B cell (primary cell): ENCODE results near the gene GSDME. TPM values are rescaled to one million over a fixed set of nuclear protein-coding genes. Genes with fewer than 3 reads are reported as not detected.

Experiments used
- ATAC-seq: fragments of 200-7000 bp; cut with Tn5 transposase; one replicate; pipeline ENCODE4 v1.10.0; 2021; ENCODE audit warnings: low read depth, mild to moderate bottlenecking, moderate number of reproducible peaks, moderate library complexity
- CTCF ChIA-PET: fragments of 350-600 bp; sonication (Branson Sonifier 250); formaldehyde crosslinking; loops from one replicate; lab custom pipeline; 2021; ENCODE audit warnings: antibody characterized with exemption, inconsistent platforms; lab: Charles Lee
- POLR2A ChIA-PET: fragments of 350-600 bp; sonication (Branson Sonifier 250); formaldehyde crosslinking; loops from one replicate; lab custom pipeline; 2021; ENCODE audit warnings: antibody characterized with exemption; lab: Charles Lee
- DNase-seq: peaks from one replicate; pipeline ENCODE4 v3.0.0; 2013
- H2AFZ ChIP-seq: 2 replicates; pipeline ENCODE4 v1.6.1; 2012; ENCODE audit warnings: mild to moderate bottlenecking, low read depth, low read length; ENCODE audit not compliant: insufficient read depth, poor library complexity, severe bottlenecking
- H3K27ac ChIP-seq, 2 donors: 1 replicate in 1 of 2; 2 replicates in 1 of 2; pipeline ENCODE4 v1.5.1; 2012 to 2013; ENCODE audit warnings: low read length in 2 of 2, mild to moderate bottlenecking in 2 of 2, moderate library complexity in 1 of 2
- H3K27me3 ChIP-seq, 4 experiments: fragments of 200-600 bp in 1 of 4; sonication (generic) in 1 of 4; replicated peaks in 1 of 4; 1 replicate in 2 of 4; 2 replicates in 2 of 4; pipeline versions ENCODE4 v1.6.1 to v1.7.0; 2013 to 2016; ENCODE audit warnings: low read length in 3 of 4, mild to moderate bottlenecking in 2 of 4, mixed read lengths in 1 of 4, moderate library complexity in 1 of 4; ENCODE audit not compliant: insufficient read depth in 4 of 4, control insufficient read depth in 3 of 4; ENCODE audit errors: control extremely low read depth in 1 of 4
- H3K36me3 ChIP-seq, 2 experiments: replicated peaks in 1 of 2; 1 replicate in 1 of 2; 2 replicates in 1 of 2; pipeline versions ENCODE4 v1.6.1 to v1.7.1; 2013; ENCODE audit warnings: low read length in 1 of 2; ENCODE audit not compliant: insufficient read depth in 2 of 2, control insufficient read depth in 1 of 2; ENCODE audit errors: control extremely low read depth in 1 of 2, extremely low read depth in 1 of 2
- H3K4me1 ChIP-seq, 2 donors: fragments of 200-600 bp in 1 of 2; sonication (generic) in 1 of 2; 1 replicate in 1 of 2; 2 replicates in 1 of 2; pipeline versions ENCODE4 v1.5.1 to v1.6.1; 2013 to 2017; ENCODE audit warnings: low read length in 2 of 2; ENCODE audit not compliant: control insufficient read depth in 2 of 2, insufficient read depth in 2 of 2
- H3K4me2 ChIP-seq: replicated peaks from 2 replicates; pipeline ENCODE3; 2012; ENCODE audit warnings: mild to moderate bottlenecking, low read depth, low read length; ENCODE audit not compliant: poor library complexity, severe bottlenecking
- H3K4me3 ChIP-seq, 5 experiments: fragments of 200-600 bp in 1 of 5; sonication (generic) in 1 of 5; 1 replicate in 3 of 5; 2 replicates in 2 of 5; pipeline versions ENCODE4 v1.5.1 to v1.7.0; 2011 to 2016; ENCODE audit warnings: low read length in 4 of 5, mild to moderate bottlenecking in 4 of 5, low read depth in 2 of 5, control low read depth in 1 of 5, moderate library complexity in 1 of 5; ENCODE audit not compliant: insufficient read depth in 1 of 5; ENCODE audit errors: control extremely low read depth in 1 of 5, extremely low read depth in 1 of 5
- H3K79me2 ChIP-seq: fragments of 200-600 bp; sonication (generic); one replicate; pipeline ENCODE4 v1.6.0; 2016; ENCODE audit warnings: low read length; ENCODE audit not compliant: control insufficient read depth, insufficient read depth
- H3K9ac ChIP-seq: fragments of 200-600 bp; sonication (generic); 2 replicates; pipeline ENCODE4 v1.6.1; 2017; ENCODE audit warnings: mild to moderate bottlenecking, low read length, moderate library complexity
- H3K9me3 ChIP-seq, 3 donors: one replicate each; pipeline versions ENCODE4 v1.6.1 to v1.7.1; 2013; ENCODE audit warnings: low read length in 2 of 3; ENCODE audit not compliant: control insufficient read depth in 2 of 3, insufficient read depth in 1 of 3; ENCODE audit errors: control extremely low read depth in 1 of 3
- H4K20me1 ChIP-seq: 2 replicates; pipeline ENCODE4 v1.6.0; 2012; ENCODE audit warnings: mild to moderate bottlenecking, low read length; ENCODE audit not compliant: insufficient read depth, control insufficient read depth, poor library complexity, severe bottlenecking
- H3K27ac Mint-ChIP-seq: one replicate; pipeline ENCODE4 v1.8.0; 2021; ENCODE audit warnings: mixed read lengths
- H3K27me3 Mint-ChIP-seq: one replicate; pipeline ENCODE4 v1.8.0; 2021; ENCODE audit warnings: mixed read lengths
- H3K4me1 Mint-ChIP-seq: one replicate; pipeline ENCODE4 v1.8.0; 2021; ENCODE audit warnings: mixed read lengths
- H3K4me3 Mint-ChIP-seq: one replicate; pipeline ENCODE4 v1.8.0; 2021; ENCODE audit warnings: mixed read lengths
- H3K9me3 Mint-ChIP-seq: one replicate; pipeline ENCODE4 v1.8.0; 2022; ENCODE audit warnings: mixed read lengths; ENCODE audit not compliant: insufficient read depth
- EZH2 ChIP-seq: IDR thresholded peaks from 2 replicates; pipeline ENCODE4 v1.6.1; 2012; ENCODE audit warnings: borderline replicate concordance, low read depth, mild to moderate bottlenecking, moderate library complexity, low read length; ENCODE audit not compliant: insufficient read depth, poor library complexity, severe bottlenecking
- WGBS: methylation state at CpG from one replicate; pipeline ENCODE4 v1.1.5; 2013; ENCODE audit warnings: missing lambda C conversion rate; ENCODE audit not compliant: insufficient coverage; 5-methylcytosine and 5-hydroxymethylcytosine counted together
- intact Hi-C: fragments of 100-400 bp; cut with micrococcal nuclease; formaldehyde crosslinking; loops from one replicate; pipeline ENCODE4 v1.10.0; 2022
- polyA plus RNA-seq: library from polyadenylated mRNA; depleted of rRNA; stranded (reverse); fragments of >200 nt; gene quantifications from 2 replicates; pipeline ENCODE4 v1.2.3, GENCODE V29; 2012
- total RNA-seq, 2 donors: library from RNA; stranded (reverse); fragments of 120-200 nt in 1 of 2; gene quantifications; 1 replicate in 1 of 2; 2 replicates in 1 of 2; pipeline versions ENCODE4 v1.2.3 to v1.2.4, GENCODE V29; 2013 to 2022
- TF ChIP-seq, protein P1 (sequence below): fragments of 200-600 bp; IDR thresholded peaks from one replicate; pipeline ENCODE4 v1.8.0; 2022; ENCODE audit warnings: antibody characterized with exemption, mild to moderate bottlenecking

Gene GSDME
- total and polyA plus RNA-seq, 2 donors (not counting 1 experiment from before 2014, with no cell fraction given), result 7.0 to 11.9 TPM

DNA sequence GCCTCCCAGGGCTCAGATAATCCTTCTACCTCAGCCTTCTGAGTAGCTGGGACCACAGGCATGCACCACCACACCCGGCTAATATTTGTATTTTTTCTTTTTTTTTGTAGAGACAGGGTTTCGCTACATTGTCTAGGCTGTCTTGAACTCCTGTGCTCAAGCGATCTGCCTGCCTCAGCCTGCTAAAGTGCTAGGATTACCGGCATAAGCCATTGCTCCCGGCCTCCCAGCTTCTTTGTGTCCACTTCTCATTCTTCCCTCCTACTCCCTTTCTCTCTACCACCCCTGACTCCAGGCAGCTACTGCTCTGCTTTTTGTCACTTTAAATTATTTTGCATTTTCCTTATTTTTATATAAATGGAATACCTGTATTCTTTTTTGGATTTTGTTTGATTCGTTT lies 100.7 kb downstream of the GSDME start:
- Mint-ChIP-seq H3K4me3 (no peak overlapping the region), H3K27me3 (no peaks in the 10 kb centered on the region), H3K27ac (no peak overlapping the region), H3K4me1 (peaks cover 24% of the 10 kb centered on the region), H3K9me3 (peaks cover 5% of the 10 kb centered on the region)
- no peaks in the 10 kb centered on the region for H3K36me3 ChIP-seq
- H3K27me3 ChIP-seq, result no peaks in the 10 kb centered on the region
- no peak overlapping the region for H3K9ac ChIP-seq
- H3K4me3 ChIP-seq, result no peak overlapping the region
- DNase-seq (no peak), ATAC-seq (no peak)
- no peak overlapping the region for H2AFZ ChIP-seq
- no peak for TF ChIP-seq EZH2
- TF ChIP-seq, protein P1, sequence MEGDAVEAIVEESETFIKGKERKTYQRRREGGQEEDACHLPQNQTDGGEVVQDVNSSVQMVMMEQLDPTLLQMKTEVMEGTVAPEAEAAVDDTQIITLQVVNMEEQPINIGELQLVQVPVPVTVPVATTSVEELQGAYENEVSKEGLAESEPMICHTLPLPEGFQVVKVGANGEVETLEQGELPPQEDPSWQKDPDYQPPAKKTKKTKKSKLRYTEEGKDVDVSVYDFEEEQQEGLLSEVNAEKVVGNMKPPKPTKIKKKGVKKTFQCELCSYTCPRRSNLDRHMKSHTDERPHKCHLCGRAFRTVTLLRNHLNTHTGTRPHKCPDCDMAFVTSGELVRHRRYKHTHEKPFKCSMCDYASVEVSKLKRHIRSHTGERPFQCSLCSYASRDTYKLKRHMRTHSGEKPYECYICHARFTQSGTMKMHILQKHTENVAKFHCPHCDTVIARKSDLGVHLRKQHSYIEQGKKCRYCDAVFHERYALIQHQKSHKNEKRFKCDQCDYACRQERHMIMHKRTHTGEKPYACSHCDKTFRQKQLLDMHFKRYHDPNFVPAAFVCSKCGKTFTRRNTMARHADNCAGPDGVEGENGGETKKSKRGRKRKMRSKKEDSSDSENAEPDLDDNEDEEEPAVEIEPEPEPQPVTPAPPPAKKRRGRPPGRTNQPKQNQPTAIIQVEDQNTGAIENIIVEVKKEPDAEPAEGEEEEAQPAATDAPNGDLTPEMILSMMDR, result no peak
- ChIA-PET POLR2A (no interaction called here), CTCF (interaction anchor here (0.9 to 1.5 kb wide), 3 partner anchors 9 to 1087 kb away, joined by 3 to 4 read pairs (median 4); no protein-coding TSS in a partner anchor)
- H4K20me1 ChIP-seq, result no peaks in the 10 kb centered on the region
- H3K27ac ChIP-seq, result no peak overlapping the region
- no peak overlapping the region for H3K4me2 ChIP-seq
- no peaks in the 10 kb centered on the region for H3K79me2 ChIP-seq
- peaks cover 10 to 11% of the 10 kb centered on the region in 2 donors for H3K4me1 ChIP-seq
- no peaks in the 10 kb centered on the region for H3K9me3 ChIP-seq
- intact Hi-C loops, result no loop called here
- 94% methylated on average over 3 of the region's 6 CpGs for WGBS

DNA sequence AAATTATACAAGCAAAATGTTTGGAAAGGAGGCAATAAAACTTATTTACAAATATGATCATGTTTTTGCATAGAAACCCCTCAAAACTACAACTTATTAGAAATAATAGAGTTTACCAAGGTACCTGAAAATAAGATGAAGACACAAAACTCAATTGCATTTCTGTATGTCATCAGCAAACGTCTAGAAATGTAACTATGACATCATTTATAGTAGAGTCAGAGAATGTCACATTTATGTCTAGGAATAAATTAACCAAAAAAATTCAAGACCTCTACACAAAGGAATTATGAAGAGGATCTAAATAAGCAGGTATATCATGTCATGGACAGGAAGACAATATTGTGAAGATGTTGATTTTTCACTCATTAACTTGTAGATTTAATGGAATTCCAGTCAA lies 103.0 kb downstream of the GSDME start:
- Mint-ChIP-seq H3K27ac (no peak overlapping the region), H3K27me3 (no peaks in the 10 kb centered on the region), H3K4me3 (no peak overlapping the region), H3K4me1 (peaks cover 15% of the 10 kb centered on the region), H3K9me3 (peaks cover 5% of the 10 kb centered on the region)
- Histone ChIP-seq H3K4me2 (no peak overlapping the region), H4K20me1 (no peaks in the 10 kb centered on the region), H3K9ac (no peak overlapping the region), H3K79me2 (no peaks in the 10 kb centered on the region), H2AFZ (no peak overlapping the region), H3K27ac (no peak overlapping the region), H3K4me1 (peaks cover 5 to 7% of the 10 kb centered on the region in 2 donors), H3K36me3 (no peaks in the 10 kb centered on the region), H3K9me3 (no peaks in the 10 kb centered on the region), H3K27me3 (no peaks in the 10 kb centered on the region), H3K4me3 (no peak overlapping the region)
- TF ChIP-seq, protein P1, result no peak
- TF ChIP-seq EZH2, result no peak
- no CpG with 5 or more reads among the region's 1 CpG for WGBS
- intact Hi-C loops, result no loop called here
- CTCF ChIA-PET, result interaction anchor here (1.1 to 1.8 kb wide), 2 partner anchors 12 to 78 kb away, joined by 5 to 7 read pairs; no protein-coding TSS in a partner anchor
- ATAC-seq (no peak), DNase-seq (no peak)
- POLR2A ChIA-PET, result interaction anchor here (0.6 kb wide), 1 partner anchor 514 kb away, joined by 5 read pairs; no protein-coding TSS in a partner anchor
